HUES48 (cell line): ENCODE data around the gene C2orf92.

Experiments used
- H3K27ac ChIP-seq: one replicate; pipeline ENCODE4 v1.7.0; 2013; ENCODE audit warnings: low read depth, low read length, inconsistent platforms
- H3K27me3 ChIP-seq: 2 replicates; pipeline ENCODE4 v1.6.1; 2013; ENCODE audit warnings: mild to moderate bottlenecking, low read length; ENCODE audit not compliant: control insufficient read depth, insufficient read depth
- H3K36me3 ChIP-seq: 2 replicates; pipeline ENCODE4 v1.6.1; 2013; ENCODE audit warnings: low read length; ENCODE audit not compliant: control insufficient read depth, insufficient read depth
- H3K4me1 ChIP-seq: 2 replicates; pipeline ENCODE4 v1.6.1; 2013; ENCODE audit warnings: mild to moderate bottlenecking, low read length; ENCODE audit not compliant: control insufficient read depth, insufficient read depth
- H3K4me3 ChIP-seq: 2 replicates; pipeline ENCODE4 v1.5.1; 2013; ENCODE audit warnings: mild to moderate bottlenecking, low read depth, low read length
- H3K9ac ChIP-seq: 2 replicates; pipeline ENCODE4 v1.6.1; 2013; ENCODE audit warnings: mild to moderate bottlenecking, low read depth, low read length, moderate library complexity
- H3K9me3 ChIP-seq: 2 replicates; pipeline ENCODE4 v1.6.1; 2013; ENCODE audit warnings: low read length; ENCODE audit not compliant: control insufficient read depth, insufficient read depth

C2orf92 gene

DNA sequence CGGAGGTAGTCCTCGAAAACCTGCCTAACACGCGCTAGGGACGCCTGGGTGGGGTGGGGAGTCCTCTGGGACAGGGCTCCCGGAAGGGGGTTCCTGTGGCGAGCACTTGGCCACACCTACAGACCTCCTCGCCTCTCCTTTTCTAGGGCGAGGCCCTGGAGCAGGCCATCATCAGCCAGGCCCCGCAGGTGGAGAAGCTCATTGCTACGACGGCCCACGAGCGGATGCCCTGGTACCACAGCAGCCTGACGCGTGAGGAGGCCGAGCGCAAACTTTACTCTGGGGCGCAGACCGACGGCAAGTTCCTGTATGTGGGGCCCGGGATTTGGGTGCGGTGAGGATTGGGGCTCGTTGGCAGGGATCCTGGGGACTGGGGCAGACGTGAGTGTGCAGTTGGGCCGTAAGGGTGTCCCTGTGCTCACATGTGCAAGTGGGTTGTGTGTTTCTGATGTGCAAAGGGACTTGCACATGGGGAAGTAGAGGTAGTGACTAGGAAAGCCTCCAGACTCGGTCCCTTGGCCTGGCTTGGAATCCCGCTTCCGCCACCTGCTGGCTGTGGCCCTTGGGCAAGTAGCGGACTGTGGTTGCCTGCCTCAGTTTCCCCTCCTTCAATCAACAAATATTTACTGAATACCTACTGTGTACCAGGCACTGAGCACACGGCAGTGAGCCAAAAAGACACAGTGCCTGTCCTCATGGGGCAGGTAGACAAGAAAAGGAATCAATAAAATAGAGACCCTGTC lies 55.6 kb downstream of the C2orf92 start:
- Histone ChIP-seq H3K27ac (no peak overlapping the region), H3K9me3 (no peaks in the 10 kb centered on the region), H3K9ac (no peak overlapping the region), H3K4me3 (no peak overlapping the region), H3K27me3 (no peaks in the 10 kb centered on the region), H3K36me3 (no peaks in the 10 kb centered on the region), H3K4me1 (peaks cover 10% of the 10 kb centered on the region)

DNA sequence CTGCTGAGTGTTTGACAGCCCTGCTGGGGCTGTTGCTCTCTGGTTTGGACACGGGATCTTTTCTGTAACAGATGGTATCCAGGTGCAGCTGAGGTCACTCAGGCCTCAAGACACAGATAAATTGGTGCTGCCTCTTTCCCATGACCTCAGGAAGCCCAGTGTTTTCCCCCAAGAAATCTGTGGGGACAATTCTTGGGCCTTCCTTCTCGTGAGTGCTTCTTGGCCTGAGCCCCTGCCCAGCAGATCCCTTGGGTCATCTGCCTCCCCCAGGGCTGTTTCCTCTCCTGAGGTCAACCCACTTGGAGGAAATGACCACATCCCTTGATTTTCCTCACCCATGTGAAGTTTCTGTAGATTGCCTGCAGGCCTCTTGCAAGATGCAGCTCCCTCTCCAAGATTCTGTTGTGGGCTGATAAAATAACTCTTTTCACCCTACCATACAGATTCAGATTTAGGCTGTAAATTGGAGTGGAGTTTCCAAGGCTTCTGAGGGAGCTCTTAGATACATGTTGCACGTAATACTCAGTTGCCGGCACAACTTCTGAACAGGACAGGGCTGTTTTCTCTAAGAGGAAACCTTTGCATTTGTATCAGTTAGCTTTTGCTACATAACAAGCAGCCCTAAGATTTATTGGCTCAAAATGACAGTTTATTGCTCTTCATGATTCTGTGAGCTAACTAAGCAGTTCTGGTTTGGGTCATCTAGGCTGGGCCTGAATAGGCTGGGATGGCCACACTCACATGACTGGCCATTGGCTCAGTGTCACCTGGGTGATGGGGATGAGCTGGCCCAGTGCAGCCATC lies 57.0 kb downstream of the C2orf92 start:
- Histone ChIP-seq H3K27ac (no peak overlapping the region), H3K9ac (no peak overlapping the region), H3K4me3 (no peak overlapping the region), H3K36me3 (no peaks in the 10 kb centered on the region), H3K27me3 (no peaks in the 10 kb centered on the region), H3K4me1 (no peaks in the 10 kb centered on the region), H3K9me3 (no peaks in the 10 kb centered on the region)

DNA sequence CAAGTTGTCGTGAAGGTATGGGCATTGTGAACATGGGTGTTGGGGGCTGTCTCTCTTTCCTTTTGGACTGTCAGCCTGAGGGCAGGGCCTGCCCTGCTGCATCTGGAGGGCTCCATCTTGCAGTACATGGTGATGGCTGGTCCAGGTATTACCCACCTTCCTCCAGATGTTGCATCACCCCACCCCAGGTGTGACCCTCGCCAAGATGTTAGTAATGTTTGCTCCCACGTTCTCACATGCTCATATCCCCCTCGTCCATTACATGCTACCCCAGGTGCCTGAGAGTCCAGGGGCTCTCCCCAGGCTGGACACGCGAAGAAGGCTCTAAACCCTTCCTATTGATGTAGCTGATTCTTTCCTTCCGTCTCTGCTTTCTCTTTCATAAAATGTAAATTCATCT lies 57.8 kb downstream of the C2orf92 start:
- Histone ChIP-seq H3K4me1 (no peaks in the 10 kb centered on the region), H3K36me3 (no peaks in the 10 kb centered on the region)

DNA sequence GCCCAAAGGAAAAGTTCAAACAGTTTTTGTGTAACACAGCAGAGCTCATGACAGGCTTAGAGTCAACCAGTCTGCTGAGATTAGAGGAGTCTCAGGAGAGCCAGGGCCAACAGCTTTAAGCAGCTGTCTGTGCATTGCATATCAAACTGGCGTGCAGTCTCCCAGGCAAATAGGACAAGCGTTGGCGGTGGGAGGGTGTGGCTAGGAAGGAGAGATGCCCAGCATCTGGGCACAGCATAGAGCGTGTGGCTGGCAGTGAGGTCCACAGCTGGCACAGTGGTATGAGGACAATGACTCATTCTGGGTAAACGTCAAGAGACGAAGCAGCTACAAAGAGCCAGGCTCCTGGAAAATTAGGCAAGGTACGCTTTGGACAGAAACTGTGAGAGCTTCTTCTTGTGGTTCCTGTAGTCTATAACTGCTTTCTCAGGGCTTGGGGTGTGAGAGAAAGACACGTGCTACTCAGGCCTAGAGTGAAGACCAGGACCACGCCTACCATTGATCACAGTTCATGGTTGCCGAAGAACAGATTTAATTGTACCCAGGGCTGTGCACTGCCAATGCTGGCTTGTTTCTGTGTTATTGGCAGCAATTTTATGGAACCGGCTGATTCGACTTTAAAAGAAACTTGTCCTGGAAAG lies 58.7 kb downstream of the C2orf92 start:
- Histone ChIP-seq H3K27ac (no peak overlapping the region), H3K4me1 (no peaks in the 10 kb centered on the region), H3K9me3 (no peaks in the 10 kb centered on the region), H3K4me3 (no peak overlapping the region), H3K36me3 (no peaks in the 10 kb centered on the region), H3K27me3 (no peaks in the 10 kb centered on the region), H3K9ac (no peak overlapping the region)

More for the DNA sequence above, 57.8 kb downstream of the C2orf92 start:
- no peak overlapping the region for H3K4me3 ChIP-seq
- no peaks in the 10 kb centered on the region for H3K27me3 ChIP-seq
- H3K27ac ChIP-seq: no peak overlapping the region
- no peak overlapping the region for H3K9ac ChIP-seq
- H3K9me3 ChIP-seq: no peaks in the 10 kb centered on the region

DNA sequence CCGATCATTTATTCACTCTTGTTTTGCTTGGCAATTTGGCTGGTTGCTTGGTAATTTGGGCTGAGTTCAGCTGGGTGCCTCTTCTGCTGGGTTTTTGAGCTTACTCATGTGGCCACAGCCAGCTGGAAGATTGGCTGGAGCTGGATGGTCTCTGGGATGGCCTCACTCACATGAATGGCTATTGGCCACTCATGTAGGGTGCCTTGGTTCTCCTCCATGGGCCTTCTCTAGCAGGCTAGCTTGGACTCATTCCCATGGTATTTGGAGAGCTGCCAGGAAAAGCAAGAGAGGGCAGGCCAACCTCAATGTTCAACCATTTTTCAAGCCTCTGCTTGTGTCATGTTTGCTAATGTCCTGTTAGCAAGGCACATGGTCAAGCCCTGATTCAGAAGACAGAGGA lies 60.7 kb downstream of the C2orf92 start:
- no peaks in the 10 kb centered on the region for H3K4me1 ChIP-seq
- no peaks in the 10 kb centered on the region for H3K27me3 ChIP-seq
- no peaks in the 10 kb centered on the region for H3K9me3 ChIP-seq
- no peak overlapping the region for H3K4me3 ChIP-seq
- no peak overlapping the region for H3K27ac ChIP-seq
- H3K9ac ChIP-seq: no peak overlapping the region
- H3K36me3 ChIP-seq: no peaks in the 10 kb centered on the region

DNA sequence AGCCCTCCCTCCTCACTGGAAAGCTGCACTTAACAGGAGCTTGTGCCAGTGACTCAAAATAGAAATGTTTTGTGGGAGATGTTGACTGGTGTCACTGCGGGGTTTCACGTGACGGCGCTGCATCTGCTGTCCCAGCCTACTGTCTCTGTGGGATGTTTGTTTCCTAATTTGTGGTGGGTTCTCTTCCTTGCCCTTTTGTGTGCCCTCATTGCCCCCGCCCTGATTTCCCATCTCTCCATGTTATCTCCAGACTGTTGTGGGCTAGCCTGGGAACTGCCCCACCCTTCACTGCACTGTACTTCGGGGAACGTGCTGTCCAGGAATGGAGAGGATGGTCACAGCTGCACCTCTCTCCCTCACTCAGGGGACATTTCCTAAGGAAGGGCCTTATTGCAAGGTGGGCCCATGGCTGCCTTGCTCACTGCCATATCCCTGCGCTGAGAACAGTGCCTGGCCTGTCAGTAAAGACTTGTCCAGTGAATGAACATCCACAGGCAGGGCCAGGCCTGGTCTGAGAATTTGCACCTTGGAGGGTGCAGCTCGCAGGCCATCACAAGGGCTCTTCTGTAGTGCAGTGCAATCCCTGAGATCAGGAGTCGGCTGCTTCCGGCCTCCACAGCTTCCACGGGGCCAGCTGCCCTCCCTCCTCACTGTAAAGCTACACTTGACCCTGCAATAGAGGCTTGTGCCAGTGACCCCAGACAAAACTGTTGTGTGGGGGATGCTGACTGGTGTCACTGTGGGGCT lies 61.9 kb downstream of the C2orf92 start:
- no peak overlapping the region for H3K27ac ChIP-seq
- H3K27me3 ChIP-seq: no peaks in the 10 kb centered on the region
- no peaks in the 10 kb centered on the region for H3K9me3 ChIP-seq
- no peak overlapping the region for H3K4me3 ChIP-seq
- no peaks in the 10 kb centered on the region for H3K36me3 ChIP-seq
- H3K9ac ChIP-seq: no peak overlapping the region
- H3K4me1 ChIP-seq: no peaks in the 10 kb centered on the region

DNA sequence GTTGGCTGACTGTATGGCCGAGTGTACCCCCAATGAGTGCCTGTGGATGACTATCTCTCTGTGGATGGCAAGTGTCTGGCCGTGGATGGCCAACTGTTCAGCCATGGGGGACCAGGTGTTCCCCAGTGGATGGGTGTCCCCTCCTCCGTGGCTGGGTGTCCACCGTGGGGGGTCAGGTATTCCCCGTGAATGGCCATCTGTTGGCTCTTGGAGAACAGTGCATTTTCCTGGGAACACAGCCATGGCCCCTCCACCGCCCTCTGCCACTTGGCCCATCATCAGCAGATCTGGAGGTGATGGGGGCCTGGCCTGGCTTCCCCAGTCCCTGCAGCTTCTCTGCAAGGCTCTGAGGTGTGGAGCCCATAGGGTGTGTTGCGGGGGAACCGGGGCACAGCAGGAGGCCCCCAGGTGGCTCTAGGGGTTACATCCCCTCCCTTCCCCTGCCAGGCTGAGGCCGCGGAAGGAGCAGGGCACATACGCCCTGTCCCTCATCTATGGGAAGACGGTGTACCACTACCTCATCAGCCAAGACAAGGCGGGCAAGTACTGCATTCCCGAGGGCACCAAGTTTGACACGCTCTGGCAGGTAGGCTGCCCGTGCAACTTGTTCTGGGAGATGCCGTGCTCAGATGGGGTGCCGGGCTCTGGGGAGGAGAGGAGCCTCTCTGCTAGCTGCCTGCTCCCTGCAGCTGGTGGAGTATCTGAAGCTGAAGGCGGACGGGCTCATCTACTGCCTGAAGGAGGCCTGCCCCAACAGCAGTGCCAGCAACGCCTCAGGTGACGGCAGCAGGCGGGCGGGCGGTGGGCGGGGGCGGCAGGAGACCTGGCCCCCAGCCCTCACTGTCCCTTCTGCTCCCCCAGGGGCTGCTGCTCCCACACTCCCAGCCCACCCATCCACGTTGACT lies 63.2 kb downstream of the C2orf92 start:
- Histone ChIP-seq H3K4me3 (no peak overlapping the region), H3K9me3 (no peaks in the 10 kb centered on the region), H3K27me3 (no peaks in the 10 kb centered on the region), H3K27ac (no peak overlapping the region), H3K36me3 (no peaks in the 10 kb centered on the region), H3K9ac (no peak overlapping the region), H3K4me1 (no peaks in the 10 kb centered on the region)

DNA sequence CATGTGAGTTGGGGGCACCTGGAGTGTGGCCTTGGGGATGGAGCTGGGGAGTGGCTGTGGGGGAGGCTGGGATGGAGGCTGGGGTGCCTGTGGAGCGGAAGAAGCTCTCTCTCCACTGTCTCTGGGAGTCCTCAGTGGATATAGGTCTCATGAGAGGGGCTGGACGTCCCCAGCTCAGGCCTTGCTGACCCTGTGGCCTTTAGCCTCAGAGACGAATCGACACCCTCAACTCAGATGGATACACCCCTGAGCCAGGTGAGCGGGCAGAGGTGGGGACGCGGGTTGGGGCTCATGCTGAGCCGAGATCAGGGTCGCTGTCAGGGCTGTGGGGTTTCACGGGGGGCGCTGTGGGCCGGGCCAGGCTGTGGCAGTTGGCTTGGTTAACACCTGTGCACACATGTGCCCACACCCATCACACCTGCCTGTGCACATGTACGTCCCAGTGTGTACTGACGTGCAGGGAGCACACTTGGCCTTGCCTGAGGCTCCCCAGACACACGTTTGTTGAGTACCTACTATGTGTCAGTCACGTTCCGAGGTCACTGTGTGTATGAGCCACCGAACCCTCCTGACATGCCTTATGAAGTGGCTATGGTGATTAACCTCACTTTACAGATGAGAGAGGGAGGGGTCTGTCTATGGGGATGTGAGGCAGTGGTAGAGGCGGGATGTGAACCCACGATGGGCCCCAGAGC lies 64.0 kb downstream of the C2orf92 start:
- Histone ChIP-seq H3K27me3 (no peaks in the 10 kb centered on the region), H3K4me3 (no peak overlapping the region), H3K4me1 (no peaks in the 10 kb centered on the region), H3K36me3 (no peaks in the 10 kb centered on the region), H3K9ac (no peak overlapping the region), H3K27ac (no peak overlapping the region), H3K9me3 (no peaks in the 10 kb centered on the region)

DNA sequence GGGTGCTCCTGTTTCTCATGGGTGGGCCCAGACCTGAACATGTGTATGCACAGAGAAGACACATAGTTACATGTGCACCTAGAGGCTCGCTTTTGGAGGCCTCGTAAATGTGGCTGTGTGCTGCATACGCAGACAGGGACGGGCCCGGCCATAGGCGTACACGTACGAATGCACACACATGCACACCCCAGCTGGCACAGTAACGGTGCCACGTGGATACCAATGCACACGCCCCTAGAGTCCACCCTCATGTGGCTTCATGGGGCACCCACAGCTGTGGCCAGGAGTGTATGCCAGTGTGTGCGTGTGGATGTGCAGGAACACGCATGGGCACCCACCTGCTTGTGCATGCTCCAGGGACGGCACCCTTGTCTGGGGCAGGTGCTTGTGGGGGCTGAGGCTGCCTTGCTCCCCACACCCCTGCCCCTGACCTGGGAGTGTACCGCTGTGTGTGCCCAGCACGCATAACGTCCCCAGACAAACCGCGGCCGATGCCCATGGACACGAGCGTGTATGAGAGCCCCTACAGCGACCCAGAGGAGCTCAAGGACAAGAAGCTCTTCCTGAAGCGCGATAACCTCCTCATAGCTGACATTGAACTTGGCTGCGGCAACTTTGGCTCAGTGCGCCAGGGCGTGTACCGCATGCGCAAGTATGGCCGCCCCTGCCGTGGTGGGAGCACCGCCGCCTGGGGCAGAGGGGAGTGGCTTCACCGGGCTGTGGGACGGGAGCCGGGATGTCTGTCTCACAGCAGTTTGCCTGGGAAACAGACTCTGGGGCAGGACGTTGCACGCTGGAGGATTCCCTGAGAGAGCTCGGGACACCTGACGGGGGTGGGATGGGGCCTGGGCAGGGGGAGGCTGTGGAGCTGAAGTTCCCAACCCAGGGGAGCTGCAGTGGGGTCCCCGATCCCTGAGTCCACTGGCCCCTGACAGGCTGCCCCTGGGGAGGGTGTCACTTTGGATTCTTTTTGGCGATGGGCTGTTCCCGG lies 64.8 kb downstream of the C2orf92 start:
- H3K4me3 ChIP-seq: no peak overlapping the region
- H3K27me3 ChIP-seq: no peaks in the 10 kb centered on the region
- no peaks in the 10 kb centered on the region for H3K36me3 ChIP-seq
- no peaks in the 10 kb centered on the region for H3K4me1 ChIP-seq
- no peak overlapping the region for H3K27ac ChIP-seq
- H3K9ac ChIP-seq: no peak overlapping the region
- H3K9me3 ChIP-seq: no peaks in the 10 kb centered on the region
